Measurements from ENCODE around the gene LRMDA. TPM values are rescaled to one million over a fixed set of nuclear protein-coding genes. Genes with fewer than 3 reads are reported as not detected.

Gene LRMDA
- total RNA-seq, 1 donor from 2014 or later: 0.19 TPM

DNA sequence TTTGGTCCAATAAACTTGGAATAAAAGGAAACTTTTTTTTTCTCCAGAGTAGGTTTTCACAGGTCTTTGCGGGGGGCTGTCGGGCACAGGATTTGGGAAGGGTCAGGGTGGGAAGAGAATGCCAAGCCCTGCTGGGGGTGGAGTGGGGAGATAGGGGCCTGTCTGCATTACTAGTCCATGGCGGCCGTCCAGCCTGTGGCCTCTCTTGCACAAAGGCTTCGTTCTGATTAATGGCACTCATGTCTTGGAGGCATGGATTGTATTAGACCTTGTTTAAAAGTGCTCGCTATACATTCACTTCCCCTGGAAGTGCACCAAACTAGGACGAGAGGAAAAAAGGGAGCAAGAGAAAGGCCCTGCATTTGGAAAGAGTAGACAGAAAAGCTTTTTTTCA is 37.2 kb downstream of the LRMDA start:
- H3K27ac Mint-ChIP-seq (ENCODE audit: unreplicated experiment): no peak overlapping the region
- H3K4me3 Mint-ChIP-seq (ENCODE audit: unreplicated experiment): no peak overlapping the region
- no peaks in the 10 kb centered on the region for H3K36me3 Mint-ChIP-seq (ENCODE audit: unreplicated experiment)
- peaks cover 25% of the 10 kb centered on the region for H3K27me3 Mint-ChIP-seq (ENCODE audit: unreplicated experiment)
- H3K4me1 Mint-ChIP-seq (ENCODE audit: unreplicated experiment): no peaks in the 10 kb centered on the region
- DNase-seq (ENCODE audit: extremely low spot score, unreplicated experiment): no peak
- no peaks in the 10 kb centered on the region for H3K9me3 Mint-ChIP-seq (ENCODE audit: unreplicated experiment)
- TF ChIP-seq, protein P1, sequence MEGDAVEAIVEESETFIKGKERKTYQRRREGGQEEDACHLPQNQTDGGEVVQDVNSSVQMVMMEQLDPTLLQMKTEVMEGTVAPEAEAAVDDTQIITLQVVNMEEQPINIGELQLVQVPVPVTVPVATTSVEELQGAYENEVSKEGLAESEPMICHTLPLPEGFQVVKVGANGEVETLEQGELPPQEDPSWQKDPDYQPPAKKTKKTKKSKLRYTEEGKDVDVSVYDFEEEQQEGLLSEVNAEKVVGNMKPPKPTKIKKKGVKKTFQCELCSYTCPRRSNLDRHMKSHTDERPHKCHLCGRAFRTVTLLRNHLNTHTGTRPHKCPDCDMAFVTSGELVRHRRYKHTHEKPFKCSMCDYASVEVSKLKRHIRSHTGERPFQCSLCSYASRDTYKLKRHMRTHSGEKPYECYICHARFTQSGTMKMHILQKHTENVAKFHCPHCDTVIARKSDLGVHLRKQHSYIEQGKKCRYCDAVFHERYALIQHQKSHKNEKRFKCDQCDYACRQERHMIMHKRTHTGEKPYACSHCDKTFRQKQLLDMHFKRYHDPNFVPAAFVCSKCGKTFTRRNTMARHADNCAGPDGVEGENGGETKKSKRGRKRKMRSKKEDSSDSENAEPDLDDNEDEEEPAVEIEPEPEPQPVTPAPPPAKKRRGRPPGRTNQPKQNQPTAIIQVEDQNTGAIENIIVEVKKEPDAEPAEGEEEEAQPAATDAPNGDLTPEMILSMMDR (IDR thresholded peaks at IDR 0.05): no peak

DNA sequence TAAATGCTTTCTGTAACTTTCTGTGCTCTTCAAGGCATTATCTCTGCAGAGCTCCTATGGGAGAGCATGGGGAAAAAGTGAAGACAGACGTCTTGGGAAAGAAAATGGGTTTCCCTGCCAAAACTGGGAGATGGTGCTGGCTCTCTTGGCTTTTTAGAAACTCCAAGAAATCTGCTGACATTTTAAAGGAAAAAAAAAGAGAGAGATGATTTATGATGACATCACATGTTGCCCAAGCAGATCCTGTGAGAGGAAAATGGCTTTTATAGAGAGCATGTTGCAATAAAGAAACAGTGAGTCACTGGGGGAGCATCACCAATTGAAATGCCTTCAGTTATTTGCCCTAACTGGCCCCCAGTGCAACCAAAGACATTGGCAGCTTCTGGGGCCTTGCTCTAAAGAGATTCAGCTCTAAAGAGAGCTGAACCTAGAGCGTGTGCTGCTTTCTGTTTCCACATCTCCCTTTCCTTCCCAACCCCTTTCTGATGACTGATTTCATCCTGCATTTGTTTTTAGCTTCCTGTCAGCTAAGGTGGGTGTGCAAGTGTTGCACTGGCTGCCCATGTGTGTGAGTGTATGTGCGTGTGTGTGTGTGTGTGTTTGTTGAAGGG is 37.7 kb downstream of the LRMDA start:
- peaks cover 25% of the 10 kb centered on the region for H3K27me3 Mint-ChIP-seq (ENCODE audit: unreplicated experiment)
- no peaks in the 10 kb centered on the region for H3K4me1 Mint-ChIP-seq (ENCODE audit: unreplicated experiment)
- TF ChIP-seq, protein P1 (IDR thresholded peaks at IDR 0.05): no peak
- no peaks in the 10 kb centered on the region for H3K36me3 Mint-ChIP-seq (ENCODE audit: unreplicated experiment)
- DNase-seq (ENCODE audit: extremely low spot score, unreplicated experiment): no peak
- H3K4me3 Mint-ChIP-seq (ENCODE audit: unreplicated experiment): no peak overlapping the region
- no peak overlapping the region for H3K27ac Mint-ChIP-seq (ENCODE audit: unreplicated experiment)
- no peaks in the 10 kb centered on the region for H3K9me3 Mint-ChIP-seq (ENCODE audit: unreplicated experiment)

DNA sequence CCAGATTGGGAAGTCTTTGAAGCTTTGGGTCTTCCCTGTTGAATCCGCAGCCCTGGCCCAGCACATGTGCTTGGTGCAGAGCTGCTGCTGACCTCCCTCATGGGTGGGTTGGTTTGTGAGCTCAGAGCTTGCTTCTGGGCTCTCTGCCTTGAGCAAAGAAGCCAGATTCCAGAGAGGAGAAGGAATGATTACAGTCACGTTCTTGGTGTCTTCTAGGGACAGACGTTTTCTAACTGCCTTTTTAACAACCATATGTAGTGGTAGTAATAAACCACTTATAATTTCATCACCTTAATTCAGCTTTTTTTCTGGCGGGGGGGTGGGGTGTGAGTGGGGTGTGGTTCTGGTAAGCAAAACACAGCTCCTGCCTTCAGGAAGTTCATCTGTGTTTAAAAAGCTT is 39.5 kb downstream of the LRMDA start:
- no peaks in the 10 kb centered on the region for H3K36me3 Mint-ChIP-seq (ENCODE audit: unreplicated experiment)
- no peak for DNase-seq (ENCODE audit: extremely low spot score, unreplicated experiment)
- peaks cover 19% of the 10 kb centered on the region for H3K27me3 Mint-ChIP-seq (ENCODE audit: unreplicated experiment)

DNA sequence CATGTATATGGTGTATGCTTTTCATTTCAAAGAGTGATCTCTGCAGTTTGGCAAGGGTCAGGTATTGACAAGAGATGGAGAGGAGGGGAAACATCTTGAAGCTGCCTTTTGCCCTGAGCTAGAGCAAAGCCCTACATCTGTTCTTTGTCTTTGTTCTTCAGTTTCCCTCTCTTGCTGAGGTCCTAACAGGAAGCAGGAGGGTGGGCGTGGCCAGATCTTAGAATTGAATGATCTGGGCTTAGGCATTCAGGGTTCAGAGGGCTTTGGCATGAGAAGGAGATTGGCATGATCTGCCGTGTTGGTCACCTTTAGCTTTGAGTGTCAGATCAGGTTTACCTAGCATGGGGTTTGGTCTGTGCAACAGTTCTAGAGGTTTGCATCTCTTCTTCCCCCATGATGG is 41.3 kb downstream of the LRMDA start:
- Mint-ChIP-seq H3K9me3 (ENCODE audit: unreplicated experiment) (no peaks in the 10 kb centered on the region), H3K27ac (ENCODE audit: unreplicated experiment) (no peak overlapping the region), H3K27me3 (ENCODE audit: unreplicated experiment) (peaks cover 16% of the 10 kb centered on the region), H3K36me3 (ENCODE audit: unreplicated experiment) (no peaks in the 10 kb centered on the region), H3K4me3 (ENCODE audit: unreplicated experiment) (no peak overlapping the region), H3K4me1 (ENCODE audit: unreplicated experiment) (no peaks in the 10 kb centered on the region)
- TF ChIP-seq, protein P1 (IDR thresholded peaks at IDR 0.05): no peak
- DNase-seq (ENCODE audit: extremely low spot score, unreplicated experiment): no peak

More for the DNA sequence above, 39.5 kb downstream of the LRMDA start:
- Mint-ChIP-seq H3K4me3 (ENCODE audit: unreplicated experiment) (no peak overlapping the region), H3K27ac (ENCODE audit: unreplicated experiment) (no peak overlapping the region), H3K9me3 (ENCODE audit: unreplicated experiment) (no peaks in the 10 kb centered on the region), H3K4me1 (ENCODE audit: unreplicated experiment) (no peaks in the 10 kb centered on the region)
- TF ChIP-seq, protein P1 (IDR thresholded peaks at IDR 0.05): no peak

DNA sequence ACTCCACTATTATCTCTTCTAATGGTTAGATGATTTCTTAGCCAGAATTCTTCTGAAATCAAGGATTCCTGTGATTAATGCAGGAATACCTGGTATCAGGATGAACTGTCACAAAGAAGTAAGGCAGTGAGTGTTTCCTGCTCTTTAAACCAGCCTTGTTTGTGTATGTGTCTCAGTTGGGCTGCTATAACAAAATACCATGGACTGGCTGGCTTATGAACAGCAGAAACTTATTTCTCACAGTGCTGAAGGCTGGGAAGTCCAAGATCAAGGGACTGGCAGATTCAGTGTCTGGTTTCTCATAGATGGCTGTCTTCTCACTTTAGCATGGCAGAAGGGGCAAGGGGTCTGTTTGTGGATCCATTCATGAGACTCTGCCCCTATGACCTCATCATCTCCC is 42.7 kb downstream of the LRMDA start:
- H3K36me3 Mint-ChIP-seq (ENCODE audit: unreplicated experiment): no peaks in the 10 kb centered on the region
- H3K27ac Mint-ChIP-seq (ENCODE audit: unreplicated experiment): no peak overlapping the region
- no peak for DNase-seq (ENCODE audit: extremely low spot score, unreplicated experiment)
- H3K27me3 Mint-ChIP-seq (ENCODE audit: unreplicated experiment): peaks cover 19% of the 10 kb centered on the region
- no peaks in the 10 kb centered on the region for H3K9me3 Mint-ChIP-seq (ENCODE audit: unreplicated experiment)
- no peak overlapping the region for H3K4me3 Mint-ChIP-seq (ENCODE audit: unreplicated experiment)
- no peaks in the 10 kb centered on the region for H3K4me1 Mint-ChIP-seq (ENCODE audit: unreplicated experiment)
- TF ChIP-seq, protein P1 (IDR thresholded peaks at IDR 0.05): no peak
